ENCODE data around the gene VPS51. TPM values are rescaled to one million over a fixed set of nuclear protein-coding genes. Genes with fewer than 3 reads are reported as not detected.

Gene VPS51
- total and polyA plus RNA-seq, 9 of the 15 experiments (the other 6 are each of a cell fraction or from before 2014, with no cell fraction given), result 1.8 to 143 (median 46.8) TPM

GRCh38 chr11:65150509-65151299 lies 54.7 kb downstream of the VPS51 start (continued):
- TF ChIP-seq FOXA3 (CRISPR knock-in tag; conservative IDR thresholded peaks at IDR 0.05 in 1 of 2, IDR thresholded peaks at IDR 0.05 in 1 of 2), result no peak
- no peak for TF ChIP-seq CREB5 (CRISPR knock-in tag; IDR thresholded peaks at IDR 0.05)
- TF ChIP-seq POLR2B (IDR thresholded peaks at IDR 0.05; ENCODE audit: low read depth, partially characterized antibody), result no peak
- no peak for TF ChIP-seq PML (IDR thresholded peaks at IDR 0.05; ENCODE audit: low read length)
- TF ChIP-seq HIVEP1 (CRISPR knock-in tag; IDR thresholded peaks at IDR 0.05), result no peak
- TF ChIP-seq SMC3 (conservative IDR thresholded peaks at IDR 0.05; ENCODE audit: insufficient read depth, low read depth, low read length), result no peak
- TF ChIP-seq ZNF165 (CRISPR knock-in tag; IDR thresholded peaks at IDR 0.05; ENCODE audit: borderline replicate concordance), result no peak
- TF ChIP-seq TAF7 (tag; IDR thresholded peaks at IDR 0.05), result no peak
- no peak for TF ChIP-seq TCF7L2 (IDR thresholded peaks at IDR 0.05; ENCODE audit: low read depth, low read length)
- no peak for TF ChIP-seq ZMIZ1 (IDR thresholded peaks at IDR 0.05; ENCODE audit: low read depth in 2 of 2, low read length in 2 of 2)
- no peak for TF ChIP-seq MTF1 (CRISPR knock-in tag; IDR thresholded peaks at IDR 0.05; ENCODE audit: borderline replicate concordance)
- no peak for TF ChIP-seq CEBPZ (IDR thresholded peaks at IDR 0.05; ENCODE audit: borderline replicate concordance, low read depth, low read length)
- TF ChIP-seq SIN3B (IDR thresholded peaks at IDR 0.05; ENCODE audit: low read depth), result no peak
- TF ChIP-seq MYNN (IDR thresholded peaks at IDR 0.05), result peak; percentile 81; the same call in 1 of the 2 replicates
- TF ChIP-seq MYNN (CRISPR knock-in tag; IDR thresholded peaks at IDR 0.05), result no peak
- 0 out of 2 replicates have a peak, but pooled peaks have one; percentile 16 for TF ChIP-seq MYC (IDR thresholded peaks at IDR 0.05; ENCODE audit: low read depth, low read length)
- TF ChIP-seq MYC (CRISPR knock-in tag; IDR thresholded peaks at IDR 0.05; ENCODE audit: borderline replicate concordance, low read depth), result no peak
- TF ChIP-seq RNF2 (IDR thresholded peaks at IDR 0.05), result 0 out of 2 replicates have a peak, but pooled peaks have one; percentile 47
- no peak for TF ChIP-seq ILF3 (IDR thresholded peaks at IDR 0.05; ENCODE audit: borderline replicate concordance)
- no peak for TF ChIP-seq BCOR (IDR thresholded peaks at IDR 0.05)
- no peak for TF ChIP-seq PTTG1 (tag; IDR thresholded peaks at IDR 0.05; ENCODE audit: low read depth)

Data from K562 (cell line).